Suprapubic skin (tissue), 4 donors: ENCODE results near the gene GPR161. TPM values are rescaled to one million over a fixed set of nuclear protein-coding genes. Genes with fewer than 3 reads are reported as not detected.
"Not testable (repeated sequence)": the region's sequence is repeated elsewhere in the genome, so short reads cannot be mapped to it uniquely, and the experiment has no call there.

Experiments used
- DNase-seq, 2 donors: peaks; one replicate each; pipeline ENCODE4 v3.0.0-alpha.2; 2019; ENCODE audit warnings: low spot score in 2 of 2
- H3K27ac ChIP-seq: fragments of 200-600 bp; sonication (generic); one replicate; pipeline ENCODE4 v1.5.1; 2019
- H3K27me3 ChIP-seq: fragments of 200-600 bp; sonication (generic); one replicate; pipeline ENCODE4 v1.5.1; 2019
- H3K36me3 ChIP-seq: fragments of 200-600 bp; sonication (generic); one replicate; pipeline ENCODE4 v1.5.1; 2019
- H3K4me1 ChIP-seq: fragments of 200-600 bp; sonication (generic); one replicate; pipeline ENCODE4 v1.5.1; 2019
- H3K4me3 ChIP-seq: fragments of 200-600 bp; sonication (generic); one replicate; pipeline ENCODE4 v1.5.1; 2019; ENCODE audit warnings: mild to moderate bottlenecking
- H3K9me3 ChIP-seq: fragments of 200-600 bp; sonication (generic); one replicate; pipeline ENCODE4 v1.5.1; 2019
- EP300 ChIP-seq: sonication (generic); formaldehyde crosslinking; IDR thresholded peaks from one replicate; pipeline ENCODE4 v1.6.1; 2017; ENCODE audit warnings: antibody characterized with exemption
- POLR2A ChIP-seq, 2 donors: fragments of 450-650 bp; IDR thresholded peaks; one replicate each; pipeline ENCODE4 v1.6.1; 2017; ENCODE audit warnings: antibody characterized with exemption in 2 of 2, mild to moderate bottlenecking in 2 of 2, moderate library complexity in 2 of 2
- POLR2AphosphoS5 ChIP-seq, 3 donors: sonication (generic); formaldehyde crosslinking; IDR thresholded peaks; one replicate each; pipeline ENCODE4 v1.6.1; 2017; ENCODE audit warnings: antibody characterized with exemption in 3 of 3
- WGBS: methylation state at CpG from one replicate; pipeline ENCODE4 v1.1.5; 2018; 5-methylcytosine and 5-hydroxymethylcytosine counted together
- total RNA-seq, 4 donors: library from RNA; depleted of rRNA; stranded (reverse); fragments of >200 nt; gene quantifications; one replicate each; pipeline ENCODE4 v1.1.0, GENCODE V29; 2016
- TF ChIP-seq, protein P1 (sequence below), 2 donors: fragments of 200-600 bp in 1 of 2; fragments of 450-650 bp in 1 of 2; sonication (generic) in 1 of 2; IDR thresholded peaks; one replicate each; pipeline ENCODE4 v1.5.1; 2016 to 2019; ENCODE audit warnings: antibody characterized with exemption in 2 of 2, mild to moderate bottlenecking in 1 of 2, moderate library complexity in 1 of 2

The GPR161 gene
- total RNA-seq, 4 donors from 2014 or later = 3.1 to 7.6 (median 4.2) TPM

DNA sequence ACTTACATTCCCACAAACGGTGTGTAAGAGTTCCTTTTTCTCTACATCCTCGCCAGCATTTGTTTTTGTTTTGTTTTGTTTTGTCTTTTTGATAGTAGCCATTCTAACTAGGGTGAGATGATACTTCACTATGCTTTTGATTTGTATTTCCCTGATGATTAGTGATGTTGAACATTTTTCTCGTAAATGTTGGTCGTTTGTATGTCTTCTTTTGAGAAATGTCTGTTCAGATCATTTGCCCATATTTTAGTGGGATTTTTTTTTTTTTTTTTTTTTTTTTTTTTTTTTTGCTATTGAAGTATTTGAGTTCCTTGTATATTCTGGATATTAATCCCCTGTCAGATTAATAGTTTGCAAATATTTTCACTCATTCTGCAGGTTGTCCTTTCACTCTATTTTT is 19.2 kb upstream of the GPR161 start:
- Histone ChIP-seq H3K4me1 (no peaks in the 10 kb centered on the region), H3K9me3 (peaks cover 4% of the 10 kb centered on the region), H3K4me3 (no peak overlapping the region), H3K27me3 (no peaks in the 10 kb centered on the region), H3K27ac (no peak overlapping the region), H3K36me3 (no peaks in the 10 kb centered on the region)
- no peak for TF ChIP-seq POLR2A (IDR thresholded peaks at IDR 0.05)
- TF ChIP-seq POLR2AphosphoS5 (IDR thresholded peaks at IDR 0.05) = no peak
- TF ChIP-seq EP300 = no peak
- TF ChIP-seq, protein P1, sequence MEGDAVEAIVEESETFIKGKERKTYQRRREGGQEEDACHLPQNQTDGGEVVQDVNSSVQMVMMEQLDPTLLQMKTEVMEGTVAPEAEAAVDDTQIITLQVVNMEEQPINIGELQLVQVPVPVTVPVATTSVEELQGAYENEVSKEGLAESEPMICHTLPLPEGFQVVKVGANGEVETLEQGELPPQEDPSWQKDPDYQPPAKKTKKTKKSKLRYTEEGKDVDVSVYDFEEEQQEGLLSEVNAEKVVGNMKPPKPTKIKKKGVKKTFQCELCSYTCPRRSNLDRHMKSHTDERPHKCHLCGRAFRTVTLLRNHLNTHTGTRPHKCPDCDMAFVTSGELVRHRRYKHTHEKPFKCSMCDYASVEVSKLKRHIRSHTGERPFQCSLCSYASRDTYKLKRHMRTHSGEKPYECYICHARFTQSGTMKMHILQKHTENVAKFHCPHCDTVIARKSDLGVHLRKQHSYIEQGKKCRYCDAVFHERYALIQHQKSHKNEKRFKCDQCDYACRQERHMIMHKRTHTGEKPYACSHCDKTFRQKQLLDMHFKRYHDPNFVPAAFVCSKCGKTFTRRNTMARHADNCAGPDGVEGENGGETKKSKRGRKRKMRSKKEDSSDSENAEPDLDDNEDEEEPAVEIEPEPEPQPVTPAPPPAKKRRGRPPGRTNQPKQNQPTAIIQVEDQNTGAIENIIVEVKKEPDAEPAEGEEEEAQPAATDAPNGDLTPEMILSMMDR (IDR thresholded peaks at IDR 0.05) = no peak
- DNase-seq = no peak
- 73% methylated on average over 4 of the region's 4 CpGs for WGBS

- DNase-seq, H3K4me3 ChIP-seq, H3K4me1 ChIP-seq, H3K9me3 ChIP-seq, H3K36me3 ChIP-seq, H3K27me3 ChIP-seq, H3K27ac ChIP-seq: not testable (repeated sequence)
- WGBS = 59% methylated on average over 4 of the region's 4 CpGs
Measured at GRCh38 chr1:168154707-168155106, 18.0 kb upstream of the GPR161 start.

DNA sequence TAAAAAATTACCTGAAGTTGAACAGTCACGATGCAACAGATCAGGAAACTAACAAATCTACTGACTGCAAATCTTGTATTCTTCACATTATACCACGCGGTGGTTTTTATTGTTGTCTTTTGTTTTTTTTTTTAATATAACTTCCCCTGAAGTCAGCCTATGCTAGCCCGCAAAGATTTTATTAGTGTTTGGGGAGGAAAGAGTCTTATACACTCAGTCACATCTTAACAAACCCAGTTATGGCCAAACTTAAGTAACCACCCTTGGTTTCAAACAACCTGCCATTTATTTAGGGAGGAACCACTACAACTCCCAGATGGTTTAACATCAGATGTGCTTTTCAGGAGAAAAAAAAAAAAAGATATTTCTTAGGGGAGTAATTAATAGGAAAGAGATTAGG is 15.2 kb upstream of the GPR161 start:
- Histone ChIP-seq H3K36me3 (no peaks in the 10 kb centered on the region), H3K4me1 (no peaks in the 10 kb centered on the region), H3K27ac (no peak overlapping the region), H3K9me3 (no peaks in the 10 kb centered on the region), H3K4me3 (no peak overlapping the region), H3K27me3 (no peaks in the 10 kb centered on the region)
- 80% methylated on average over 4 of the region's 4 CpGs for WGBS
- TF ChIP-seq POLR2A (IDR thresholded peaks at IDR 0.05) (no peak), EP300 (no peak), POLR2AphosphoS5 (IDR thresholded peaks at IDR 0.05) (no peak)
- TF ChIP-seq, protein P1 (IDR thresholded peaks at IDR 0.05) = no peak
- no peak for DNase-seq

GRCh38 chr1:168150283-168150682 is 13.6 kb upstream of the GPR161 start:
- Histone ChIP-seq H3K4me3 (no peak overlapping the region), H3K27ac (no peak overlapping the region), H3K27me3 (no peaks in the 10 kb centered on the region), H3K36me3 (no peaks in the 10 kb centered on the region), H3K9me3 (no peaks in the 10 kb centered on the region), H3K4me1 (peaks cover 5% of the 10 kb centered on the region)
- no peak for DNase-seq
- no peak for TF ChIP-seq EP300
- TF ChIP-seq, protein P1 (IDR thresholded peaks at IDR 0.05) = no peak
- TF ChIP-seq POLR2A (IDR thresholded peaks at IDR 0.05) = no peak
- 85% methylated on average over 1 of the region's 1 CpG for WGBS

- no peak overlapping the region for H3K4me3 ChIP-seq
- 66% methylated on average over 4 of the region's 4 CpGs for WGBS
- H3K27me3 ChIP-seq = no peaks in the 10 kb centered on the region
- no peaks in the 10 kb centered on the region for H3K36me3 ChIP-seq
- TF ChIP-seq POLR2AphosphoS5 (IDR thresholded peaks at IDR 0.05) (no peak), POLR2A (IDR thresholded peaks at IDR 0.05) (no peak), EP300 (no peak)
- TF ChIP-seq, protein P1 (IDR thresholded peaks at IDR 0.05) = no peak
- H3K9me3 ChIP-seq = no peaks in the 10 kb centered on the region
- peaks cover 5% of the 10 kb centered on the region for H3K4me1 ChIP-seq
- no peak overlapping the region for H3K27ac ChIP-seq
- DNase-seq = no peak
Measured at GRCh38 chr1:168148916-168149315, 12.2 kb upstream of the GPR161 start.

DNA sequence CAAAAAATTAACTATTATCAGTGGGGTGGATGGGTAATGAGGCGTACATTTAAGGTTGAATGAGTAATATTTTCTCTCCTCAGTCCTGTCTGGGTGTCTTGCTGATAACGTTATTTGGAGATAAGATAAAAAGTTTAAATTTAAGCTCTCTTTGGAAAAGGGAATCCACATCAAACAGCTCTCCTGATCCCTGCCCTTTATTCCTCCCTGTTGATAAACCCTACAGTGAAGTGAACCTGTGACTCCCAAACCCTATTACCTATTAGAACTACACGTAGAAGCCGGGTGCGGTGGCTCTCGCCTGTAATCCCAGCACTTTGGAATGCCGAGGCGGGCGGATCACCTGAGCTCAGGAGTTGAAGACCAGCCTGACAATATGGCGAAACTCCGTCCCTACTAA is 9.9 kb upstream of the GPR161 start:
- no peak for DNase-seq
- WGBS = 81% methylated on average over 8 of the region's 11 CpGs
- H3K4me1 ChIP-seq = peaks cover 5% of the 10 kb centered on the region
- no peaks in the 10 kb centered on the region for H3K27me3 ChIP-seq
- H3K36me3 ChIP-seq = no peaks in the 10 kb centered on the region
- H3K27ac ChIP-seq = no peak overlapping the region
- H3K4me3 ChIP-seq = no peak overlapping the region
- no peaks in the 10 kb centered on the region for H3K9me3 ChIP-seq
- no peak for TF ChIP-seq EP300
- no peak for TF ChIP-seq POLR2AphosphoS5 (IDR thresholded peaks at IDR 0.05)
- TF ChIP-seq POLR2A (IDR thresholded peaks at IDR 0.05) = no peak
- TF ChIP-seq, protein P1 (IDR thresholded peaks at IDR 0.05) = no peak
